Left ventricle myocardium inferior (tissue), 1 donor: Measurements from ENCODE around the gene DNAJC16. TPM values are rescaled to one million over a fixed set of nuclear protein-coding genes. Genes with fewer than 3 reads are reported as not detected.

Experiments
- DNase-seq: peaks from one replicate; pipeline ENCODE4 v3.0.0-alpha.2; 2020
- H3K27ac ChIP-seq: fragments of 200-600 bp; replicated peaks from 2 replicates; pipeline ENCODE4 v1.8.0; 2021
- H3K27me3 ChIP-seq: fragments of 200-600 bp; 2 replicates; pipeline ENCODE4 v1.8.0; 2021; ENCODE audit warnings: low read depth
- H3K36me3 ChIP-seq: fragments of 200-600 bp; 2 replicates; pipeline ENCODE4 v1.8.0; 2021
- H3K4me1 ChIP-seq: fragments of 200-600 bp; 2 replicates; pipeline ENCODE4 v1.8.0; 2021
- H3K4me3 ChIP-seq: fragments of 200-600 bp; 2 replicates; pipeline ENCODE4 v1.8.0; 2021; ENCODE audit warnings: mild to moderate bottlenecking, moderate library complexity
- H3K9me3 ChIP-seq: fragments of 200-600 bp; replicated peaks from 2 replicates; pipeline ENCODE4 v1.8.0; 2021
- CTCF ChIP-seq: fragments of 200-600 bp; IDR thresholded peaks from 2 replicates; pipeline ENCODE4 v1.8.0; 2021; ENCODE audit warnings: antibody characterized with exemption, mild to moderate bottlenecking, borderline replicate concordance
- intact Hi-C: fragments of 100-400 bp; cut with micrococcal nuclease; formaldehyde crosslinking; loops from one replicate; pipeline ENCODE4 v1.11.0; 2022
- total RNA-seq: library from RNA; stranded (reverse); fragmentation: NEBNext Ultra II Directional; extraction: Animal tissue kit (Norgen Biotek cat#: 25700); gene quantifications from one replicate; pipeline ENCODE4 v1.2.1, GENCODE V29; 2021
- donor health status: DM: no; HTN: yes; CAD: no; lungs with severe emphysema.

DNAJC16 gene
- total RNA-seq, 1 donor from 2014 or later: 16.2 TPM

- Histone ChIP-seq H3K9me3 (no peaks in the 10 kb centered on the region), H3K4me1 (peaks cover 95% of the 10 kb centered on the region), H3K27ac (no peak overlapping the region), H3K4me3 (no peak overlapping the region), H3K27me3 (no peaks in the 10 kb centered on the region), H3K36me3 (peaks cover 20% of the 10 kb centered on the region)
- DNase-seq: no peak
- no peak for TF ChIP-seq CTCF
- intact Hi-C loops: no loop called here
Observed at GRCh38 chr1:15624133-15624714, 97.6 kb downstream of the DNAJC16 start.

- intact Hi-C loops: no loop called here
- Histone ChIP-seq H3K9me3 (no peaks in the 10 kb centered on the region), H3K4me3 (no peak overlapping the region), H3K27me3 (no peaks in the 10 kb centered on the region), H3K36me3 (peaks cover 29% of the 10 kb centered on the region), H3K4me1 (peaks cover 91% of the 10 kb centered on the region), H3K27ac (no peak overlapping the region)
- TF ChIP-seq CTCF: no peak
- DNase-seq: no peak
Observed at GRCh38 chr1:15625056-15625917, 98.6 kb downstream of the DNAJC16 start.

Other genes starting within 250 kb of the DNAJC16 start
- gene EFHD2, start 117.0 kb upstream of the DNAJC16 start, total RNA-seq: 15.0 TPM
- not detected for gene CTRC, start 88.4 kb upstream of the DNAJC16 start, total RNA-seq
- not detected for gene CELA2A, start 70.1 kb upstream of the DNAJC16 start, total RNA-seq
- gene CELA2B, start 50.7 kb upstream of the DNAJC16 start, total RNA-seq: not detected
- gene CASP9, start 2.6 kb upstream of the DNAJC16 start, total RNA-seq: 14.1 TPM
- gene AGMAT, start 58.2 kb downstream of the DNAJC16 start, total RNA-seq: not detected
- gene DDI2, start 90.6 kb downstream of the DNAJC16 start, total RNA-seq: 22.5 TPM
- gene PLEKHM2, start 157.5 kb downstream of the DNAJC16 start, total RNA-seq: 90.3 TPM
- gene SLC25A34, start 209.4 kb downstream of the DNAJC16 start, total RNA-seq: 34.0 TPM
- not detected for gene TMEM82, start 215.7 kb downstream of the DNAJC16 start, total RNA-seq
- gene FBLIM1, start 231.9 kb downstream of the DNAJC16 start, total RNA-seq: 89.1 TPM